Epithelial cell of esophagus (primary cell): Measurements from ENCODE around the gene PHACTR2.

ENCODE experiments used
- DNase-seq: peaks from one replicate; pipeline ENCODE4 v3.0.0; 2010; ENCODE audit warnings: low read depth
- H3K4me3 ChIP-seq: 2 replicates; pipeline ENCODE4 v1.5.1; 2011; ENCODE audit warnings: mild to moderate bottlenecking, low read length, control low read depth
- TF ChIP-seq, protein P1 (sequence below): IDR thresholded peaks from 2 replicates; pipeline ENCODE4 v1.5.1; 2011; ENCODE audit warnings: low read depth, mild to moderate bottlenecking, low read length, control low read depth, inconsistent platforms; ENCODE audit not compliant: insufficient read depth; ENCODE audit errors: missing control alignments

PHACTR2 gene

DNA sequence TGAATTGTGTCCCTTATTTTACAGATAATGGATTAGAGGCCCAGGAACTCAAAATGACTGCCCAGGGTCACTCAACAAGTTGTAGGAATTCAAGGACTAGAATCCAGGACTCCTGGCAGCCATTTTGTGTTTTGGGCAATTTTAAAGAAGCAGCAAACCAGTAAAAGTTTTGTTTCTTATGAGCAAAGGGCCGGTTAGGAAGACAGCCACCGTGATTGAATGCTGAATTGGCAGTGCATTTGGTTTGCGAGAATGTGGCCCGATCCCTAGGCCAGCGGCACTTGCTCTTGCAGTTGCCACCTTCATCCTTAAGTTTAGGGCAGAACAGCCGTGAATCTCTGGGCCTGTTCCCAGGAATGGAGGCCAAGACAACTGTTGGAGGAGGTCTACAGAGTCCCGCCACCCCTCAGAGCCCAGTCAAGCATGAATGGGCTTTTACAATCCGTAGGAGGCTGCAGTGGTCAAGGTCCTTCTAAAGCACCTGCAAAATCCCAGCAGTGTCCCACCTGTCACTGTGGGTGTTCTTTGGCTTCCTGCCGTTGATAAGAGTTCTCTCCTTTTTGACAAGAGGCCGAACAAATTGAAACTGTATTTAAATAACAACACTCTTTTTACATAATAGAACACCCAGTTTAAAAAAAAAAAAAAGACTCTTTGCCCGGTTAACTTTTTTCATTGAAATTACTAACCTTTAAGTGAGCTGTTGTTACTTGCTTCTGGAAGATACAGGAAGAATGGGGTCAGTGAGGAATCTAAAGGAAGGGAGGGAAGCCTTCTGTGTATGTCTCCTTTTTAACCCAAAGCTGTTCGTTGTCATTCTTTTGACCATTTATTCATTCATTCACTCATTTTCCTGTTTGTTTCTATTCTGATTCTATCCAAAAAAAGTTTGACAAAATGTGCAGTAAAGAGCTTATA lies 68.7 kb downstream of the PHACTR2 start:
- TF ChIP-seq, protein P1, sequence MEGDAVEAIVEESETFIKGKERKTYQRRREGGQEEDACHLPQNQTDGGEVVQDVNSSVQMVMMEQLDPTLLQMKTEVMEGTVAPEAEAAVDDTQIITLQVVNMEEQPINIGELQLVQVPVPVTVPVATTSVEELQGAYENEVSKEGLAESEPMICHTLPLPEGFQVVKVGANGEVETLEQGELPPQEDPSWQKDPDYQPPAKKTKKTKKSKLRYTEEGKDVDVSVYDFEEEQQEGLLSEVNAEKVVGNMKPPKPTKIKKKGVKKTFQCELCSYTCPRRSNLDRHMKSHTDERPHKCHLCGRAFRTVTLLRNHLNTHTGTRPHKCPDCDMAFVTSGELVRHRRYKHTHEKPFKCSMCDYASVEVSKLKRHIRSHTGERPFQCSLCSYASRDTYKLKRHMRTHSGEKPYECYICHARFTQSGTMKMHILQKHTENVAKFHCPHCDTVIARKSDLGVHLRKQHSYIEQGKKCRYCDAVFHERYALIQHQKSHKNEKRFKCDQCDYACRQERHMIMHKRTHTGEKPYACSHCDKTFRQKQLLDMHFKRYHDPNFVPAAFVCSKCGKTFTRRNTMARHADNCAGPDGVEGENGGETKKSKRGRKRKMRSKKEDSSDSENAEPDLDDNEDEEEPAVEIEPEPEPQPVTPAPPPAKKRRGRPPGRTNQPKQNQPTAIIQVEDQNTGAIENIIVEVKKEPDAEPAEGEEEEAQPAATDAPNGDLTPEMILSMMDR: no peak
- no peak for DNase-seq

DNA sequence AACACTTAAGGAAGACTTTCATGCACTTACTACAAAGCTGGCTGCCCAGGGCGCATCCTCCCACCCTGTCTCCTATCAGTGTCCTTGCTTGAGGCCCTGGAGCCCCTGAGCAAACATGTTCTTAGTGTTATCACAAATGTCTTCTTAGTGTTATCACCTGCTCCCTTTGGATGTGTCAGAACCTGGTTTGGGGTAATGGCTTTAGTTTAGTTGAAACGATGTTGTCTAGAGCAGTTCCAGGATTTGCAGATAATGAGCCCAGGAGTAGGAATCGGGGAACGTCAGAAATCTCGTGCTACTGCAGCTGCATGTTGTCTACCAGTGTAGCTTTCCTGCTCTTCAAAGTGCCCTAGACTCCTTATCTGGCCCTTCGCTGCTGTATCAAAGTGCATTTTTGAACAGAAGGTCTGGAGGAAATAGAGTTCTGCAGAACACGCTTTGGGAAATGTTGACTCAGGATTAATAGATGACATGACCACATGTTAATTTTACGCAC lies 69.6 kb downstream of the PHACTR2 start:
- TF ChIP-seq, protein P1: no peak

More for the DNA sequence above, 68.7 kb downstream of the PHACTR2 start:
- H3K4me3 ChIP-seq: no peak overlapping the region

GRCh38 chr6:143749891-143750290 lies 72.1 kb downstream of the PHACTR2 start:
- no peak overlapping the region for H3K4me3 ChIP-seq
- TF ChIP-seq, protein P1: no peak
- DNase-seq: no peak

More for the DNA sequence above, 69.6 kb downstream of the PHACTR2 start:
- no peak overlapping the region for H3K4me3 ChIP-seq
- no peak for DNase-seq

DNA sequence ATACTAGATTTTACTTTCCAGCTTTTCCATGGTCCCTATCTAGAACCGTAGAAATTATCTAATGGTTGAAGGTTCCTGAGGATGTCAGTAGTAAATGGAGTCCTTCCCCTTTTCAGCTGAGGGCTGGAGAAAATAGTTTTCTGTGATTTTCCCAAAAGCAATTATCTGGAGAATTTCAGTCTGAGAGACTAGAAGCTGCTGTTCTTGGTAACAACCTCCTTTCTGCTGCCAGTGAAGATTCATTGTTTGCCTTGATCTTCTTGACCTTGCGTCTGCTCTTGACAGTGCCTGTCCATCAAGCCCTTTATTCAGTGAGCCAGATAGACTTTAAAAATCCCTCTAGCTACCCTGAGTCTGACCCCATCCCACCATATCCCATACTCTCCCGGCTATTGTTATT lies 73.1 kb downstream of the PHACTR2 start:
- no peak for DNase-seq
- TF ChIP-seq, protein P1: no peak
- no peak overlapping the region for H3K4me3 ChIP-seq

DNA sequence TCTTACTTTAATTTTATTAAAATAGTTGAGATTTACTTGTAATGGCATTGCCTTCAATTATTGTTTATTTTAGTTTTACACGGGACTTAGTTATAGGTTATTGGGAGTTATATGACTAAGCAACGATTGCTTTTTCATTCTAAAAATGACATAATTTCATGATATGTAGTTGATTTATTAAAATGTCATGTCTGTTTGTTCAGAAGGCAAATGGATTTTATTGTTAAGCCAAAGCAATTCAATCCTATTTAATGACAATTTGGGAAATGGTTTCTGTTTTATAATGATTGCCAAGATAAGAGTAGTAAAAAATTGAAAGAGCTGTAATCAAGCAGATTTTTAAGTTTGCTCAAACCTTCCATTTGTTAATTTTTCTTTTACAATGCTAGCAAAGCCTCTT lies 74.7 kb downstream of the PHACTR2 start:
- TF ChIP-seq, protein P1: no peak
- no peak overlapping the region for H3K4me3 ChIP-seq
- no peak for DNase-seq

GRCh38 chr6:143753678-143754077 lies 75.9 kb downstream of the PHACTR2 start:
- TF ChIP-seq, protein P1: no peak
- H3K4me3 ChIP-seq: no peak overlapping the region
- DNase-seq: no peak
